Ramos (cell line): ENCODE data around the gene TUBA4A.

Source experiments
- in situ Hi-C: fragments of 300-500 bp; cut with MboI; formaldehyde crosslinking; loops from one replicate; pipeline ENCODE4 v1.14.3; 2022; ENCODE audit warnings: low sequenced_read_pairs; ENCODE audit not compliant: unreplicated experiment

TUBA4A gene

GRCh38 chr2:219245899-219246230, 7.9 kb downstream of the TUBA4A start:
- in situ Hi-C loops = loop anchor here (5.0 kb wide), 1 partner anchor 46 kb away; no protein-coding TSS in a partner anchor

GRCh38 chr2:219245148-219245898, 8.4 kb downstream of the TUBA4A start, which contains the start of the genes GLB1L and STK16:
GLB1L (minus strand) TSS chr2:219245444; CDS start chr2:219243573, 1,871 bp downstream.
STK16 (plus strand) TSS chr2:219245479; CDS start chr2:219246000, 521 bp downstream.
- in situ Hi-C loops = loop anchor here (5.0 kb wide), 1 partner anchor 47 kb away; no protein-coding TSS in a partner anchor

- in situ Hi-C loops = loop anchor here (5.0 kb wide), 1 partner anchor 48 kb away; no protein-coding TSS in a partner anchor
Measured at GRCh38 chr2:219244789-219245147, 8.9 kb downstream of the TUBA4A start.

GRCh38 chr2:219243291-219243761, 10.4 kb downstream of the TUBA4A start:
- in situ Hi-C loops = no loop called here

GRCh38 chr2:219234331-219234730, 19.4 kb downstream of the TUBA4A start:
- in situ Hi-C loops = no loop called here

- in situ Hi-C loops = no loop called here
Measured at GRCh38 chr2:219230059-219230540, 23.6 kb downstream of the TUBA4A start.

- in situ Hi-C loops = no loop called here
Measured at GRCh38 chr2:219229305-219230058, 24.2 kb downstream of the TUBA4A start, which contains the start of the genes ANKZF1 and ATG9A. ANKZF1 (plus strand) TSS chr2:219229806; CDS start chr2:219230258, 452 bp downstream. ATG9A (minus strand) TSS chr2:219229636; CDS start chr2:219228024, 1,612 bp downstream.

- in situ Hi-C loops = no loop called here
Measured at GRCh38 chr2:219228911-219229304, 24.8 kb downstream of the TUBA4A start.

- in situ Hi-C loops = no loop called here
Measured at GRCh38 chr2:219228041-219228910, 25.4 kb downstream of the TUBA4A start.

- in situ Hi-C loops = no loop called here
Measured at GRCh38 chr2:219225350-219225749, 28.4 kb downstream of the TUBA4A start.

- in situ Hi-C loops = no loop called here
Measured at GRCh38 chr2:219223831-219224610, 29.7 kb downstream of the TUBA4A start.

- in situ Hi-C loops = no loop called here
Measured at GRCh38 chr2:219221957-219222518, 31.7 kb downstream of the TUBA4A start.

- in situ Hi-C loops = no loop called here
Measured at GRCh38 chr2:219220652-219221402, 32.9 kb downstream of the TUBA4A start.

GRCh38 chr2:219219784-219220532, 33.8 kb downstream of the TUBA4A start:
- in situ Hi-C loops = no loop called here

- in situ Hi-C loops = no loop called here
Measured at GRCh38 chr2:219218732-219219701, 34.7 kb downstream of the TUBA4A start, which contains the start of gene ABCB6. ABCB6 (minus strand) TSS chr2:219218958; CDS start chr2:219218673, 285 bp downstream.

GRCh38 chr2:219218217-219218731, 35.4 kb downstream of the TUBA4A start:
- in situ Hi-C loops = no loop called here
